Hepatocyte (in vitro differentiated cells): ENCODE data around the gene CHRNB4. TPM values are rescaled to one million over a fixed set of nuclear protein-coding genes. Genes with fewer than 3 reads are reported as not detected.

Experiments
- DNase-seq: peaks from one replicate; pipeline ENCODE4 v3.0.0-alpha.2; 2016; ENCODE audit warnings: low spot score
- H2AFZ ChIP-seq: fragments of 200-600 bp; sonication (generic); 2 replicates; pipeline ENCODE4 v1.6.0; 2016; ENCODE audit warnings: antibody characterized with exemption, mild to moderate bottlenecking
- H3K27ac ChIP-seq: fragments of 200-600 bp; sonication (generic); 2 replicates; pipeline ENCODE4 v1.5.1; 2016; ENCODE audit warnings: mild to moderate bottlenecking
- H3K27me3 ChIP-seq: fragments of 200-600 bp; sonication (generic); 2 replicates; pipeline ENCODE4 v1.6.1; 2016
- H3K36me3 ChIP-seq: fragments of 200-600 bp; sonication (generic); replicated peaks from 2 replicates; pipeline ENCODE4 v1.5.1; 2016; ENCODE audit warnings: low read depth; ENCODE audit not compliant: insufficient read depth
- H3K4me1 ChIP-seq: fragments of 200-600 bp; sonication (generic); 2 replicates; pipeline ENCODE4 v1.5.1; 2016; ENCODE audit warnings: mild to moderate bottlenecking, moderate library complexity; ENCODE audit not compliant: insufficient read depth
- H3K4me2 ChIP-seq: fragments of 200-600 bp; sonication (generic); 2 replicates; pipeline ENCODE4 v1.6.0; 2016
- H3K4me3 ChIP-seq: fragments of 200-600 bp; sonication (generic); 2 replicates; pipeline ENCODE4 v1.5.1; 2016; ENCODE audit warnings: mild to moderate bottlenecking
- H3K79me2 ChIP-seq: fragments of 200-600 bp; sonication (generic); 2 replicates; pipeline ENCODE4 v1.6.0; 2017; ENCODE audit warnings: mild to moderate bottlenecking
- H3K9me2 ChIP-seq: fragments of 200-600 bp; sonication (generic); replicated peaks from 2 replicates; pipeline ENCODE4 v1.6.0; 2017; ENCODE audit warnings: mild to moderate bottlenecking; ENCODE audit not compliant: insufficient read depth
- H3K9me3 ChIP-seq: fragments of 200-600 bp; sonication (generic); 2 replicates; pipeline ENCODE4 v1.5.1; 2016; ENCODE audit warnings: low read depth, mild to moderate bottlenecking
- H4K20me1 ChIP-seq: fragments of 200-600 bp; sonication (generic); 2 replicates; pipeline ENCODE4 v1.6.0; 2016; ENCODE audit warnings: mild to moderate bottlenecking; ENCODE audit not compliant: insufficient read depth, poor library complexity, severe bottlenecking
- CTCF ChIP-seq: fragments of 200-600 bp; sonication (generic); IDR thresholded peaks from 2 replicates; pipeline ENCODE4 v1.5.1; 2016; ENCODE audit warnings: antibody characterized with exemption, mild to moderate bottlenecking; ENCODE audit not compliant: poor library complexity
- EZH2 ChIP-seq: fragments of 200-600 bp; sonication (generic); IDR thresholded peaks from 2 replicates; pipeline ENCODE4 v1.6.1; 2016; ENCODE audit warnings: antibody characterized with exemption, mild to moderate bottlenecking, borderline replicate concordance
- EZH2phosphoT487 ChIP-seq: fragments of 200-600 bp; sonication (generic); IDR thresholded peaks from one replicate; pipeline ENCODE4 v1.6.1; 2018; ENCODE audit warnings: antibody characterized with exemption, mild to moderate bottlenecking, low read depth, moderate library complexity; ENCODE audit not compliant: unreplicated experiment, severe bottlenecking
- WGBS: methylation state at CpG from one replicate; pipeline ENCODE4 v1.1.6; 2016; ENCODE audit warnings: low lambda C conversion rate; ENCODE audit errors: missing lambda C conversion rate; 5-methylcytosine and 5-hydroxymethylcytosine counted together
- polyA plus RNA-seq: library from polyadenylated mRNA; unstranded; fragments of >200 nt; fragmentation: Nextera tagmentation; extraction: Ambion mirVana; gene quantifications from 2 replicates; pipeline ENCODE4 v1.2.1, GENCODE V29; 2016
- total RNA-seq: library from RNA; depleted of rRNA; stranded (reverse); fragments of >200 nt; gene quantifications from 2 replicates; pipeline ENCODE4 v1.2.3, GENCODE V29; 2014

The CHRNB4 gene
- total and polyA plus RNA-seq, 2 experiments from 2014 or later: 0.48 TPM; not detected in 1

GRCh38 chr15:78675206-78675605 lies 34.2 kb upstream of the CHRNB4 start:
- H4K20me1 ChIP-seq: no peaks in the 10 kb centered on the region
- no peak overlapping the region for H3K4me3 ChIP-seq
- H2AFZ ChIP-seq: no peak overlapping the region
- no peaks in the 10 kb centered on the region for H3K9me2 ChIP-seq
- H3K9me3 ChIP-seq: no peaks in the 10 kb centered on the region
- no peaks in the 10 kb centered on the region for H3K79me2 ChIP-seq
- no peaks in the 10 kb centered on the region for H3K4me1 ChIP-seq
- no peaks in the 10 kb centered on the region for H3K27me3 ChIP-seq
- H3K4me2 ChIP-seq: no peak overlapping the region
- WGBS: 96% methylated on average over 4 of the region's 4 CpGs
- no peak for DNase-seq
- no peak for TF ChIP-seq EZH2
- no peak for TF ChIP-seq CTCF
- no peak for TF ChIP-seq EZH2phosphoT487
- no peak overlapping the region for H3K27ac ChIP-seq
- no peaks in the 10 kb centered on the region for H3K36me3 ChIP-seq

- Histone ChIP-seq H2AFZ (no peak overlapping the region), H3K4me3 (no peak overlapping the region), H3K27me3 (no peaks in the 10 kb centered on the region), H3K9me3 (no peaks in the 10 kb centered on the region), H4K20me1 (no peaks in the 10 kb centered on the region), H3K79me2 (no peaks in the 10 kb centered on the region), H3K9me2 (no peaks in the 10 kb centered on the region), H3K36me3 (no peaks in the 10 kb centered on the region), H3K27ac (no peak overlapping the region), H3K4me1 (no peaks in the 10 kb centered on the region), H3K4me2 (no peak overlapping the region)
- TF ChIP-seq EZH2phosphoT487 (no peak), EZH2 (no peak)
- DNase-seq: no peak
- WGBS: 96% methylated on average over 3 of the region's 3 CpGs
Measured at GRCh38 chr15:78673917-78674444, 33.0 kb upstream of the CHRNB4 start.

GRCh38 chr15:78673476-78673875 lies 32.5 kb upstream of the CHRNB4 start:
- WGBS: 70% methylated on average over 4 of the region's 4 CpGs
- no peak overlapping the region for H2AFZ ChIP-seq

More at GRCh38 chr15:78673476-78673875, 32.5 kb upstream of the CHRNB4 start:
- no peak overlapping the region for H3K4me2 ChIP-seq
- TF ChIP-seq CTCF: no peak
- no peak for TF ChIP-seq EZH2phosphoT487
- no peak for TF ChIP-seq EZH2
- H3K27ac ChIP-seq: no peak overlapping the region
- no peaks in the 10 kb centered on the region for H3K4me1 ChIP-seq
- H4K20me1 ChIP-seq: no peaks in the 10 kb centered on the region
- no peak overlapping the region for H3K4me3 ChIP-seq
- H3K9me2 ChIP-seq: no peaks in the 10 kb centered on the region
- no peak for DNase-seq
- H3K79me2 ChIP-seq: no peaks in the 10 kb centered on the region
- no peaks in the 10 kb centered on the region for H3K9me3 ChIP-seq
- H3K27me3 ChIP-seq: no peaks in the 10 kb centered on the region
- H3K36me3 ChIP-seq: no peaks in the 10 kb centered on the region
